ENCODE results near the gene SVOPL. TPM values are rescaled to one million over a fixed set of nuclear protein-coding genes. Genes with fewer than 3 reads are reported as not detected.

The SVOPL gene
- total and polyA plus RNA-seq, 4 donors, result 0.33 TPM; not detected in 3

DNA sequence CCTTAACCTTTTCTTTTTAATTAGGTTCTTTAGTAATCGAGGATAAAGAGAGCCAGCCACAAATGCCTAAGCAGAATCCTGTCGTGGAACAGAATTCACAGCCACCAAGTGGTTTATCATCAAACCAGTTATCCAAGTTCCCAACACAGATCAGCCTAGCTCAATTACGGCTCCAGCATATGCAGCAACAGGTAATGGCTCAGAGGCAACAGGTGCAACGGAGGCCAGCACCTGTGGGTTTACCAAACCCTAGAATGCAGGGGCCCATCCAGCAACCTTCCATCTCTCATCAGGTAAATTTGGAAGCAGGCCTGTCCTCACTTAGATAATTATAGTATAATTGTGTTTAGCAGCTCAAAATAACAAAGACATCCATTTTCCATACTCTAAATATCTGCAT is 146.5 kb downstream of the SVOPL start:
- no peak for TF ChIP-seq FOXA2 (IDR thresholded peaks at IDR 0.05)
- TF ChIP-seq, protein P1, sequence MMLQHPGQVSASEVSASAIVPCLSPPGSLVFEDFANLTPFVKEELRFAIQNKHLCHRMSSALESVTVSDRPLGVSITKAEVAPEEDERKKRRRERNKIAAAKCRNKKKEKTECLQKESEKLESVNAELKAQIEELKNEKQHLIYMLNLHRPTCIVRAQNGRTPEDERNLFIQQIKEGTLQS (IDR thresholded peaks at IDR 0.05), result no peak
- TF ChIP-seq, protein P2, sequence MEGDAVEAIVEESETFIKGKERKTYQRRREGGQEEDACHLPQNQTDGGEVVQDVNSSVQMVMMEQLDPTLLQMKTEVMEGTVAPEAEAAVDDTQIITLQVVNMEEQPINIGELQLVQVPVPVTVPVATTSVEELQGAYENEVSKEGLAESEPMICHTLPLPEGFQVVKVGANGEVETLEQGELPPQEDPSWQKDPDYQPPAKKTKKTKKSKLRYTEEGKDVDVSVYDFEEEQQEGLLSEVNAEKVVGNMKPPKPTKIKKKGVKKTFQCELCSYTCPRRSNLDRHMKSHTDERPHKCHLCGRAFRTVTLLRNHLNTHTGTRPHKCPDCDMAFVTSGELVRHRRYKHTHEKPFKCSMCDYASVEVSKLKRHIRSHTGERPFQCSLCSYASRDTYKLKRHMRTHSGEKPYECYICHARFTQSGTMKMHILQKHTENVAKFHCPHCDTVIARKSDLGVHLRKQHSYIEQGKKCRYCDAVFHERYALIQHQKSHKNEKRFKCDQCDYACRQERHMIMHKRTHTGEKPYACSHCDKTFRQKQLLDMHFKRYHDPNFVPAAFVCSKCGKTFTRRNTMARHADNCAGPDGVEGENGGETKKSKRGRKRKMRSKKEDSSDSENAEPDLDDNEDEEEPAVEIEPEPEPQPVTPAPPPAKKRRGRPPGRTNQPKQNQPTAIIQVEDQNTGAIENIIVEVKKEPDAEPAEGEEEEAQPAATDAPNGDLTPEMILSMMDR (IDR thresholded peaks at IDR 0.05; ENCODE audit: low read depth, low read length, missing input control), result no peak
- TF ChIP-seq, protein P3, sequence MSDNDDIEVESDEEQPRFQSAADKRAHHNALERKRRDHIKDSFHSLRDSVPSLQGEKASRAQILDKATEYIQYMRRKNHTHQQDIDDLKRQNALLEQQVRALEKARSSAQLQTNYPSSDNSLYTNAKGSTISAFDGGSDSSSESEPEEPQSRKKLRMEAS (IDR thresholded peaks at IDR 0.05), result no peak
- TF ChIP-seq, protein P4, sequence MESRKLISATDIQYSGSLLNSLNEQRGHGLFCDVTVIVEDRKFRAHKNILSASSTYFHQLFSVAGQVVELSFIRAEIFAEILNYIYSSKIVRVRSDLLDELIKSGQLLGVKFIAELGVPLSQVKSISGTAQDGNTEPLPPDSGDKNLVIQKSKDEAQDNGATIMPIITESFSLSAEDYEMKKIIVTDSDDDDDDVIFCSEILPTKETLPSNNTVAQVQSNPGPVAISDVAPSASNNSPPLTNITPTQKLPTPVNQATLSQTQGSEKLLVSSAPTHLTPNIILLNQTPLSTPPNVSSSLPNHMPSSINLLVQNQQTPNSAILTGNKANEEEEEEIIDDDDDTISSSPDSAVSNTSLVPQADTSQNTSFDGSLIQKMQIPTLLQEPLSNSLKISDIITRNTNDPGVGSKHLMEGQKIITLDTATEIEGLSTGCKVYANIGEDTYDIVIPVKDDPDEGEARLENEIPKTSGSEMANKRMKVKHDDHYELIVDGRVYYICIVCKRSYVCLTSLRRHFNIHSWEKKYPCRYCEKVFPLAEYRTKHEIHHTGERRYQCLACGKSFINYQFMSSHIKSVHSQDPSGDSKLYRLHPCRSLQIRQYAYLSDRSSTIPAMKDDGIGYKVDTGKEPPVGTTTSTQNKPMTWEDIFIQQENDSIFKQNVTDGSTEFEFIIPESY (IDR thresholded peaks at IDR 0.05), result no peak
- no peak for TF ChIP-seq SP1 (IDR thresholded peaks at IDR 0.05)
- DNase-seq (ENCODE audit: low spot score), result no peak

DNA sequence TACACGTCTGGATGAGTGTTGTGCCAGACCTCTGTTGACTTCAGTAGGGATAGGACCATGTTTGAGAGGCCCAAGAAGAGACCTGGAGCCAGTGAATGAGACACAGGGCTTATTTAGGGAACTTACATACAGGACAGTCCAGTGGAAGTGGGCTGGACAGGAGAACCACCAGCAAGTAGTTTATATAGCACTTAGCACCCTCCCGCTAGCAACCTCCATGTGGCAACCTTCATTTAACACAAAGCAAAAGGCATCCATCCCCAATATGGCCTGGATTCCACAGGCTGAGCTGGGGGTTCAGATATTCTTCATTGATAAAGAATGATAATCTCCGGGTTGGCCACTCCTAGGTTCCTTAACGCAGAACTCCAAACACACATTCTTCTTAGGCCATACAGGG is 147.4 kb downstream of the SVOPL start:
- TF ChIP-seq GABPA (IDR thresholded peaks at IDR 0.05 in 1 of 2, conservative IDR thresholded peaks at IDR 0.05 in 1 of 2) (no peak), RAD21 (IDR thresholded peaks at IDR 0.05) (no peak), NR2F2 (IDR thresholded peaks at IDR 0.05) (no peak), SP1 (IDR thresholded peaks at IDR 0.05) (no peak), RXRA (IDR thresholded peaks at IDR 0.05) (no peak), HNF4G (IDR thresholded peaks at IDR 0.05) (no peak), FOXA1 (IDR thresholded peaks at IDR 0.05) (no peak), EGR1 (IDR thresholded peaks at IDR 0.05; ENCODE audit: low read depth in 2 of 2) (no peak)
- TF ChIP-seq, protein P1 (IDR thresholded peaks at IDR 0.05), result no peak
- H3K27me3 ChIP-seq (ENCODE audit: control insufficient read depth in 4 of 4, insufficient read depth in 4 of 4, low read length in 3 of 4), result no peaks in the 10 kb centered on the region
- no peak overlapping the region for H3K9ac ChIP-seq (ENCODE audit: low read depth in 1 of 2, low read length in 2 of 2)
- no peak for DNase-seq (ENCODE audit: low spot score)
- no peak overlapping the region for H3K27ac ChIP-seq (ENCODE audit: low read depth in 1 of 2, low read length in 2 of 2)
- H3K9me3 ChIP-seq (ENCODE audit: control insufficient read depth in 4 of 4, low read length in 3 of 4), result peaks cover 0 to 10% (median 0%) of the 10 kb centered on the region in 4 donors
- H3K4me3 ChIP-seq (ENCODE audit: low read depth in 1 of 3, low read length in 3 of 3), result no peak overlapping the region
- WGBS, result 98% methylated on average over 4 of the region's 4 CpGs
- H3K36me3 ChIP-seq (ENCODE audit: control insufficient read depth in 4 of 4, insufficient read depth in 3 of 4, low read depth in 1 of 4, low read length in 3 of 4), result peaks cover 5 to 64% (median 61%) of the 10 kb centered on the region in 4 donors
- no peaks in the 10 kb centered on the region for H3K4me1 ChIP-seq (ENCODE audit: control insufficient read depth in 4 of 4, insufficient read depth in 4 of 4, low read length in 3 of 4)

More for the DNA sequence above, 146.5 kb downstream of the SVOPL start:
- no peak overlapping the region for H3K27ac ChIP-seq (ENCODE audit: low read depth in 1 of 2, low read length in 2 of 2)
- peaks cover 0 to 3% (median 0%) of the 10 kb centered on the region in 4 donors for H3K4me1 ChIP-seq (ENCODE audit: control insufficient read depth in 4 of 4, insufficient read depth in 4 of 4, low read length in 3 of 4)
- 98% methylated on average over 4 of the region's 4 CpGs for WGBS
- no peak overlapping the region for H3K9ac ChIP-seq (ENCODE audit: low read depth in 1 of 2, low read length in 2 of 2)
- H3K4me3 ChIP-seq (ENCODE audit: low read depth in 1 of 3, low read length in 3 of 3), result no peak overlapping the region
- no peaks in the 10 kb centered on the region for H3K27me3 ChIP-seq (ENCODE audit: control insufficient read depth in 4 of 4, insufficient read depth in 4 of 4, low read length in 3 of 4)
- peaks cover 0 to 10% (median 0%) of the 10 kb centered on the region in 4 donors for H3K9me3 ChIP-seq (ENCODE audit: control insufficient read depth in 4 of 4, low read length in 3 of 4)
- peaks cover 5 to 71% (median 63%) of the 10 kb centered on the region in 4 donors for H3K36me3 ChIP-seq (ENCODE audit: control insufficient read depth in 4 of 4, insufficient read depth in 3 of 4, low read depth in 1 of 4, low read length in 3 of 4)

DNA sequence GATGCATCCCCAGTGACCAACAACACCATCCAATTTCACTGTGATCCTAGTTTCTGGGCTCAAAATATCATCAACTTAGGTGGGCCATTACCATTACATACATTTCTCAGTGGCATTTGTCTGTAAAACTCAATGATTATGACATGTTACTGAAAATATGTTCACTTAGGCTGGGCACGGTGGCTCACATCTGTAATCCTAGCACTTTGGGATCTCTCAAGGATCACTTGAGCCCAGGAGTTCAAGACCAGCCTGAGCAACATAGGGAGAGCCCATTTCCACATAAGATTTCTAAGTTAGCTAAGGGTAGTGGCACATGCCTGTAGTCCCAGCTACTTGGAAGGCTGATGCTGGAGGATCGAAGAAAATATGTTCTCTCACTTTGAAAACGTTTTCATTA is 150.1 kb downstream of the SVOPL start:
- no peak overlapping the region for H3K9ac ChIP-seq (ENCODE audit: low read depth in 1 of 2, low read length in 2 of 2)
- no peaks in the 10 kb centered on the region for H3K9me3 ChIP-seq (ENCODE audit: control insufficient read depth in 4 of 4, low read length in 3 of 4)
- no peak overlapping the region for H3K27ac ChIP-seq (ENCODE audit: low read depth in 1 of 2, low read length in 2 of 2)
- H3K4me3 ChIP-seq (ENCODE audit: low read depth in 1 of 3, low read length in 3 of 3), result no peak overlapping the region
- WGBS, result 95% methylated on average over 3 of the region's 3 CpGs
- H3K27me3 ChIP-seq (ENCODE audit: control insufficient read depth in 4 of 4, insufficient read depth in 4 of 4, low read length in 3 of 4), result no peaks in the 10 kb centered on the region
- no peak for DNase-seq (ENCODE audit: low spot score)
- peaks cover 4 to 42% (median 39%) of the 10 kb centered on the region in 4 donors for H3K36me3 ChIP-seq (ENCODE audit: control insufficient read depth in 4 of 4, insufficient read depth in 3 of 4, low read depth in 1 of 4, low read length in 3 of 4)
- TF ChIP-seq HNF4A (conservative IDR thresholded peaks at IDR 0.05) (no peak), EGR1 (IDR thresholded peaks at IDR 0.05; ENCODE audit: low read depth in 2 of 2) (no peak), FOXA2 (IDR thresholded peaks at IDR 0.05) (no peak), FOXA1 (IDR thresholded peaks at IDR 0.05) (no peak), HNF4G (IDR thresholded peaks at IDR 0.05) (no peak), RAD21 (IDR thresholded peaks at IDR 0.05) (no peak), YY1 (IDR thresholded peaks at IDR 0.05) (no peak), TAF1 (conservative IDR thresholded peaks at IDR 0.05) (no peak), NR2F2 (IDR thresholded peaks at IDR 0.05) (no peak)
- TF ChIP-seq, protein P3 (IDR thresholded peaks at IDR 0.05), result no peak
- TF ChIP-seq, protein P1 (IDR thresholded peaks at IDR 0.05), result no peak
- TF ChIP-seq, protein P4 (IDR thresholded peaks at IDR 0.05), result no peak
- no peaks in the 10 kb centered on the region for H3K4me1 ChIP-seq (ENCODE audit: control insufficient read depth in 4 of 4, insufficient read depth in 4 of 4, low read length in 3 of 4)

Data from liver (tissue), 9 donors.